SK-N-DZ (cell line): ENCODE measurements around the gene SLC35F4.

Experiments used
- DNase-seq: peaks from one replicate; pipeline ENCODE4 v3.0.0-alpha.2; 2015; ENCODE audit warnings: low spot score

SLC35F4 gene

GRCh38 chr14:57848786-57849185 lies 17.1 kb downstream of the SLC35F4 start:
- DNase-seq = no peak

- no peak for DNase-seq
These were observed 17.5 kb downstream of the SLC35F4 start for GRCh38 chr14:57848353-57848752.

- DNase-seq = no peak
These were observed 18.2 kb downstream of the SLC35F4 start for GRCh38 chr14:57847706-57848105.

- DNase-seq = no peak
These were observed 18.8 kb downstream of the SLC35F4 start for GRCh38 chr14:57847096-57847495.

GRCh38 chr14:57846596-57846995 lies 19.3 kb downstream of the SLC35F4 start:
- DNase-seq = no peak

GRCh38 chr14:57845802-57846531 lies 19.9 kb downstream of the SLC35F4 start:
- no peak for DNase-seq

- no peak for DNase-seq
These were observed 20.6 kb downstream of the SLC35F4 start for GRCh38 chr14:57845316-57845715.

- DNase-seq = no peak
These were observed 28.6 kb downstream of the SLC35F4 start for GRCh38 chr14:57837267-57837666.

- DNase-seq = no peak
These were observed 30.1 kb downstream of the SLC35F4 start for GRCh38 chr14:57835766-57836165.

- DNase-seq = no peak
These were observed 30.9 kb downstream of the SLC35F4 start for GRCh38 chr14:57834961-57835360.

GRCh38 chr14:57834001-57834598 lies 31.8 kb downstream of the SLC35F4 start:
- DNase-seq = no peak

GRCh38 chr14:57833323-57833722 lies 32.6 kb downstream of the SLC35F4 start:
- no peak for DNase-seq

- no peak for DNase-seq
These were observed 33.9 kb downstream of the SLC35F4 start for GRCh38 chr14:57831981-57832380.

GRCh38 chr14:57828713-57829112 lies 37.2 kb downstream of the SLC35F4 start:
- DNase-seq = no peak

- no peak for DNase-seq
These were observed 42.8 kb downstream of the SLC35F4 start for GRCh38 chr14:57823015-57823660.

GRCh38 chr14:57822081-57822480 lies 43.8 kb downstream of the SLC35F4 start:
- DNase-seq = no peak

- DNase-seq = no peak
These were observed 45.3 kb downstream of the SLC35F4 start for GRCh38 chr14:57820581-57820980.

- DNase-seq = no peak
These were observed 47.4 kb downstream of the SLC35F4 start for GRCh38 chr14:57818511-57818910.

GRCh38 chr14:57816568-57817284 lies 49.2 kb downstream of the SLC35F4 start:
- no peak for DNase-seq

GRCh38 chr14:57814726-57815125 lies 51.2 kb downstream of the SLC35F4 start:
- DNase-seq = no peak

GRCh38 chr14:57812741-57813140 lies 53.2 kb downstream of the SLC35F4 start:
- DNase-seq = no peak

- DNase-seq = no peak
These were observed 53.8 kb downstream of the SLC35F4 start for GRCh38 chr14:57811998-57812546.
